GM19238 (cell line): ENCODE measurements around the gene S100A2.

ENCODE experiments used
- DNase-seq: peaks from one replicate; pipeline ENCODE4 v3.0.0; 2011; ENCODE audit warnings: low spot score; ENCODE audit not compliant: insufficient read length

The S100A2 gene

DNA sequence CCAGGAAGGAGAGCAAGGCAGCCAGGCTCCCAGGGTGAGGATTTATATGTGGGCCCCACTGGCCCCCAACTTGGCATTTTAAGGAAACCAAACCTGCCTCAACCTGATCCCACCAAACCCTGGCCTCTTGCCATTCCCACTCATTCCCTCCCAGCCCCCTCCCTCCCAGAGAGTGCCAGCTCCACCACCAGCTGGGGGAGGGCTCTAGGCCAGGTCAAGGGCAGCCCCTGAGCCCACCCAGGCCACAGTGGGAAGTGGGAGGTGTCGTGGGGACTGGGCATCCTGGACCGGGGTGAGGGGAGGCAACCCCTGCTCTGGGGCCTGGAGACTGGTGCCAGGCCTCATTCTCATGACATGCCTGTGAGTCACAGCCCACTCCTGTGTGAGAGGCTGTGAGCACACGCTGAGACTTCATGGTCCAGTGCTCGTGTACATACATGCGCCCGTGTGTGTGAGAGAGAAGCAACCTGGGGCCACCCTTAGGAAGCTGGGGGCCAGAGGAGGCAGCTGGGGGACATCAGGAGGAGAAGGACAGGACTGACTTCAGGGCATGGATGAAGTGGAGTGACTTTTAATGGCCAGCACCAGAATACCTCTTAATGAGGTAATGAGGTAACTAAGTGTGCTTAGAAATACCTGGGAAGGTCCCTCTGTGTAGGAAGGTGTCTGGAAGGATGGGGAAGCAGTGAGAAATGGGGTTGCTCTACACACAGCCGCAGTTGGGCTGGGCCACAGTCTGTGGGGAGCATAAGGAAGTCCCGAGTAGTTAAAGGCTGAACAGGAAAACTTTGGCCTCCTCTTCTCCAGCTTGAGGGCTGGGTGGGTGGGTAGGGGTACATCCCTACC lies at the start of gene S100A2:
Gene S100A2, minus strand, starts transcription at position 316 of the 846 bp plus-strand sequence. CDS start 1,967 bp downstream, outside the sequence.
- no peak for DNase-seq

DNA sequence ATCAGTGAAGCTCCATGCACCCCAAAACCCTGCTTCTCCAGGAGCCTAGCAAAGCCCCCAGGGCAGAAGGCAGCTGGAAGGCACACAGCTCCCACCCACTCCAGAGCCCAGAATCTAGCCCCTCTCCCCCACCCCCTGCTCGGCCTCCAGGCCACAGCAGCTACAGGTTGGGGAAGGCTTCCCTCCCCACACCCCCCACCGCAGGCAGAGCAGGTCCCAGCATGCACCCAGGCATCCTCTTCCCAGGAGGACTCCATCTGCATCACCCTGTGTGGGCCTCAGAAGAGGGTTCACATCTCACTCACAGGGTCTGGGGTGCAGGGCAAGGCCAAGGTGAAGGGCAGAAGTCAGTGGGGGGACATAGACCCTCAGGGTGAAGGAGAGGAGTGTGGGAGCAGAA lies 49.8 kb upstream of the S100A2 start:
- no peak for DNase-seq

DNA sequence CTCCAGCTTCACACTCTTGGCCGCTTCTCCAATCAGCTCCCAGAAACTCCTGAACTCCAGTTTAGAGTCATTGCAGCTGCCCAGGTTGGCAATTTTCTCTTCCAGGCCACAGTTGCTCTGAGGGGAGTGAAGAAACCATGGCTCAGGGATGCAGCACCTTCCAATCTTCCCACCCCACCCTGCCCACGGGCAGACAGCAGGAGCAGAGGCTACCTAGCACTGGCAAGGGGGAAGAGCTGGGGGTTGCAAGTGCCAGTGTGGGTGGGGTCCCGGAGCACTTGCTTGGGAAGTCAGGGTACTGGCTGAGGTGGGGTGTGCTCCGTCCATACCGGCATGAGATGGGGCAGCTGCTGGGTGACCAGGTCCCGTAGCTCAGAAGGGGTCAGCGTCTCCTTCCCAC lies 49.3 kb upstream of the S100A2 start:
- DNase-seq, result no peak

DNA sequence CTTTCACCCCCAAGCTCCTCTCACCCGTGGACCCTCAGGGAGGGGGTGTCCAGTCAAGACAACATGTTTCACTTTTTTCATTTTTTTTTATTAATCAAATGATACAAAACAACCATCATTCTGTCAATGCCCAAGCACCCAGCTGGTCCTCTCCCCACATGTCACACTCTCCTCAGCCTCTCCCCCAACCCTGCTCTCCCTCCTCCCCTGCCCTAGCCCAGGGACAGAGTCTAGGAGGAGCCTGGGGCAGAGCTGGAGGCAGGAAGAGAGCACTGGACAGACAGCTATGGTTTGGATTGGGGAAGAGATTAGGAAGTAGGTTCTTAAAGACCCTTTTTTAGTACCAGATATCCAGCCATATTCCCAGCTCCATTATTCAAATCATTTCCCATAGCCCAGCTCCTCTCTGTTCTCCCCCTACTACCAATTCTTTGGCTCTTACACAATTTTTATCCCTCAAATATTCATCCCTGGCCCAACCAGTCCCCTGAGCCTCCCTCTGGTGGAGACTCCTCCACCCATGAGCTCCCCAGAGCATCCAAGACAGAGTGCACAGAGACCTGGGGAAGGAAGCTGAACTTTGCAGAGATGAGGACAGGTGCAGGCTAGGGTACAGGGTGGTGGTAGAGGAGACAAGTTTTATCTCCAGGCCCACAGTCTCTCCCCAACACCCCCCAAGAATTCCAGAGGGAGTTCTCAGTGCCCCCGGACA lies 48.7 kb upstream of the S100A2 start:
- DNase-seq, result no peak

DNA sequence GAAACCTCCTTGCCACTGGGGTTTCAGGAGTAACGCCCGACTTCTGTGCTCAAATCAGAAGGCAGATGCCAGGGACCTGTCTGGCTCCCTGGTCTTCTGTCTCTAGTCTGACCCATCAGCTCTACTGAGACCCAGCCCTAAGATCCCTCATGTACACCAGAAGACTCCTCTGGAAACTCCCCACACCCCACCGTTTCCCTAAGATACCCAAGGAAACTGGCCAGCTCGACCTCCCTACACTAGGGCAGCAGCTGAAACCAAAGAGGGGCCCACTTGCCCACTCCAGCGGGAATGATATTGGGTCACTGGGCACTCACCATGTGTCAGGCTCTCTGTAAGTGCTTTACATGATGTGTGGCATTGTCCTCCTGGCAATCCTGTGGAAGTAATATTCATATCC lies 47.8 kb upstream of the S100A2 start:
- no peak for DNase-seq

DNA sequence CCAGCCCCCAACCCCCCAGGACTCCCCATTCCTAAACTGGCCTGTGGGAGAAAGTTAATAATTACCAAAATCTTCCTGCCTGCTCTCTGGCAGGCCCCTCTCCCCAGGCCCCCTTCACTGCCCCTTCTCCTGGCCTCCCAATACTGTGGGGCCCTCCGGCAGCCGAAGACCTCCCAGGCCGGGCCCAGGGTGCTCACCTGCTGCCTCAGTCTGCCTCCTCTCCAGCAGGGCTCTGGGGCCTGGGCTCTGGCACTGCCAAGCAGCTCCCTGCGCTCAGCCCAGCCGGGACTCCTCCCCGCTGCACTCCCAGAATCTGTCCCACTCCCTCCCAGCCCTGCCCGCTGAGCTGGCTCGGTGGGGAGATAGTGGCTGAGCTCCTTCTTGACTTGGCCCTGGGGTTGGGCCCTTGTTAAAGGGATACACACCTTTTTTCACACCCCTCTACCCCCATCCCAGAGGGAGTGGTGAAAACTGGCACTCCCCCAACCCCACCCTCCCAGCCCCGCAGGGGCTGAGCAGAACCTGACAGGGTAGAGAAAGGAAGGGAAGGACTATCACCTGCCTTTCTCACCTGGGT lies 47.2 kb upstream of the S100A2 start, which contains the start of gene S100A16:
Gene S100A16, minus strand, starts transcription at position 383 of the 577 bp plus-strand sequence. CDS start 4,986 bp downstream, outside the sequence.
- DNase-seq, result no peak

DNA sequence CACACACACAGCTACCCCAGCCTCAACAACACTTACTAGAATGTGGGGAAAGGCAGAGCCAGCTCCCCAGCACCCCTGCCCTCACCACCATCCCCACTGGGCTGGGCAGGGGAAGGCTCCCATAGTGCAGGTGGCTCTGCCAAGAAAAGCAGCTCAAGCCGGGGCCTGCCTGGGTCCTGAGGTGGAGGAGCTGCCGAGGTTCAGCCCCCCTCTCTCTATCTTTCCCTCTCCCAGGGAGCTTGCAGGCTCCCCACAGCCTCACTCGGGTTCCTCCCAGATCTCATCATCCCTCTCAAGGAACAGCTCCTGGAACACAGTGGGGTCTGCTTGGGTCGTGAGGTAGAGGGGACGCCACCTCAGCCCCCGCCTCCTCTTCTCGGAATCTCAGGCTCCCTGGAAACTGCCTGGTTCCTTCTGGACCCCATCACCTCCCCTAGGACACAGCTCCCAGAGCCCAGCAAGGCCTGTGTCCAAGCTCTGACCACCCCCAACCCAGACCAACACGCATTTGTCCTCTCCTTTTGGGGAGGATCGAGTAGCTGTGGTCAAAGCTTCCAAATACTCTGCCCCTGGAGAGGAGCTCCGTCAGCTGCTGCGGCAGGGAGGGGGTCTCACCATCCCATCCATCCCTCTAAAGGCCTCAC lies 46.6 kb upstream of the S100A2 start:
- DNase-seq, result no peak

DNA sequence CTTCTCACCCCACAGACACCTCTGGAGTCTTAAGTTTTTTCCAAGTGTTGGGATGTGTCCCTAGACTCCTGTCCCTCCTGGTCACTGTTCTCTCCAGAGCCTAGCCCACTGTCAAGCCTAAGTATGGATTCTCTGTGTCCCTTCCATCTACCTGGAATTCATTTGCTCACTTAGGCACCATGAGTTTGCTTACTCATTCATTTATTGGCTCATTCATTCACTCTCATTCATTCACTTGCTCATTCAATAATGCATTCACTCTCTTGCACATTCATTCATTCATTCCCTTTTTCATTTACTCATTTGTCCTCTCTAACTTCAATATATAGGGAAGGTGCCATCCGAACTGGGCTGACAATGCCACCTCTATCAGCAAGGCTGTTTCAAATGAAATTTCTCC lies 45.7 kb upstream of the S100A2 start:
- DNase-seq, result no peak

DNA sequence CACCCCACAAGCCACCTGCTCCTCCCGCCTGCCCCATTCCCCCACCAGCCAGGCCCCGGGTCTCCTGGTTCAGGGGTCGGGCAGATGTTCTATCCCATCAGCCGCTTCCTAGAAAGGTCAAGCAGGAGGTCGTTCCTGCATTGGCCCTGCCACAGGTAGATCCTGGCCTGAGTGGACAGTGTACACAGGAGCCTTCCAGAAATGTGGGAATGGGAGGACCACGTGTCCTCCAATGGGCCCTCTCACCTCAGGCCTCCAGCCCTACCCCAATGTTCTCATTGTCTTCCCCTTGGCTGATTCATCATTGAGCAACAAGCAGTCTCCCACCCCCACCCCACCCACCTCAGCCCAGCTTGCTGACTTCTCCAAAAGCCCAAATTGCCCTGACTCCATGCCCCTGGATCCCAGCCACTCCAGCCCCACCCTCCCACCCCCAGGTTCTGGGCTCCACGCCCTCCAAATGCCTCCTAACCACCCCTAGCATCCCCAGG lies 45.2 kb upstream of the S100A2 start:
- DNase-seq, result no peak

DNA sequence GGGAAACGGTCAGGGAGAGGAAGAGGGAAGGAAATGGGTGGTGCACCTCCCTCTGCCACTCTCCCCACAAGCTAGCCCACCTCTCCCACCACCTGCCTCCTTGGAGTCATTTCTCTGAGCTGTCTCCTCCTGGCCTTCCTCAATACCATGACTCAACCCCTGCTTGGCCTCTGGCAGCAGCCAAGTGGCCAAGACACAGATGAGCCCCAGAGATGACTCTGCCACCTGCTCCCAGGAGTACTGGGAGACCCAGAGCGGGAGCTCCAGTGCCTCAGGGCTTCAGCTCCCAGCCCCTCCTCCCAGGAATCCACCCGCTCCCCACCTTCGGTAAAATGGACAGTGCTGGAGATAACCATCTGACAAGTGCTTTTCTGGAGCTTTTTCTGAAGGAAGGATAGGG lies 44.7 kb upstream of the S100A2 start:
- DNase-seq, result no peak

DNA sequence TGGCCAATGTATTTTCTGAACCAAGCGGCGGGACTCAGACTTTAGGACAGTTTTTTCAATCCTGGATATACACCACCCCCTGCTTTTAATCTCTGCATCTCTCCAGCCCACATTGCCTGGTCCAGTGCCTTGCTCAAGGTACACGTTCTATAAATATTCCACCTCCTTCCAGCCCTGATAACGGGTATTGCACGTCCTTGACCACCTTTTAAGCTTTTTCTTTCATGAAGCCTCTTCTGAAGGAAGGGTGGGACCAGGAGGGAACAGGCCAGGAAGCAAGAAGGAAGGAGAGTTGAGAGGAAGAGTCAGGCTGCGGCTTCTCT lies 43.9 kb upstream of the S100A2 start:
- DNase-seq, result no peak

DNA sequence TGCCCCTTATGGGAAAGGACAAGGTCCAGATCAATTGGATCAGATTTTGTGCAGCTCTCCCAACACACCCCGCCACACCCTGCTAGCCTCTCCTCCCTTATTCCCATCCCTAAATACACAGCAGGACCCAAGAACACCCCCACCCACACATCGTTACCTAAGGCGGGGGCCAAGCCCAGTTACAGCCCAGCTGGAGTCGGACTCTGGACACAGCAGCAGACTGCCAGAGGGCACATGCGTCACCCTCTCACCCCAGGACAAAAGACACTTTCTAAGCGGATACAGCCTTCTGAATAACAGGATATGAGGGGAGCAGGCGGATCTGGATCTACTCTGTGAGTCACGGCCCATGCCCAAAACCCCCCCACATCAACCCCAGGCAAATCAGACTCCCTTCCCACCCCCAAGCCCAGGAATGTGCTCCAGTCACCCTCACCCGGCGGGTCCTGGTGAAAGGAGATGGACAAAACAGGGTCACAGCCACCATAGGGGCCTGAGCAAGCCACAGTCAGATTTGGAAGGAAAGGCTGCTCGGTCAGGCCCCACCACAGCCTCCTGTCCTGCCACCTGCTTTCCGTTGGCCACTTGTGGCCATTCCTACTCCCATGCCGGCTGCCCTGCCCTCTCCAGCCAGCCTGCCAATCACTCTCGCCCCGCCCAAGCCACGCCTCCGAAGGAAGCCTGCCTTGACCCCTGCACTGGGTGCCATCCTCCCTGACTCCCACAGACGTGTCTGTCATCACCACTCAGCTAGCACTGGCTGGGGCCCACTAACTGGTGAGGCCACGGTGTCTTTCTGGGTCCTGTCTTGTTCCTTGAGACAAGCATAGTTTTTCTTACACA lies 43.3 kb upstream of the S100A2 start:
- DNase-seq, result no peak

DNA sequence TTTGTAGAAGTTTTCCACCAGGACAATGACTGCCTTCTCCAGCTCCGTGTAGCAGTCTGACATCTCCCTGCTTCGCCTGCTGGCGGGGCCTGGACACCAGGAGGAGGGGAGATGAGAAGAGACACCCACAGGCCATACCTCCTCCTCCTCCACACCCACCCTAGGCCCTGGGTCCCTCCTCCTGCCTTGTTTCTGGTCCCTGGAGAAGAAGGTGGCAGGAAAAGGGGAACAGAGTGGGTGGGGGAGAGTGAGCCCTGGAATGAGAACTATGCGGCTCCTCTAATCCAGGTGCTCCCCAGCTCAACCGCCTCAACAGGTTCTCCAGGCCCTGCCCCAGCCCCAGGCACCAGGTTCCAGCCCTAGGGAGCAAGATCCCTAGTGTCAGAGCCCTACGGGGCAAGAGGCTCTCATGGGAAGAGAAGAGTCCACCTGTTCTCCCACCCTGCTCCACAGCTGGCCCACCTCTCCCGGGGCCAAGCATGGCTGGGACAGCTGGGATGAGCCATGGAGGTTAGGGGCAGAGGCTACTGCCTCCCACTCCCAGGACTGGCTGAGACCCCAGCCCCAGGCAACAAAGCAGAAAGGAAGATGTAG lies 42.5 kb upstream of the S100A2 start:
- no peak for DNase-seq

DNA sequence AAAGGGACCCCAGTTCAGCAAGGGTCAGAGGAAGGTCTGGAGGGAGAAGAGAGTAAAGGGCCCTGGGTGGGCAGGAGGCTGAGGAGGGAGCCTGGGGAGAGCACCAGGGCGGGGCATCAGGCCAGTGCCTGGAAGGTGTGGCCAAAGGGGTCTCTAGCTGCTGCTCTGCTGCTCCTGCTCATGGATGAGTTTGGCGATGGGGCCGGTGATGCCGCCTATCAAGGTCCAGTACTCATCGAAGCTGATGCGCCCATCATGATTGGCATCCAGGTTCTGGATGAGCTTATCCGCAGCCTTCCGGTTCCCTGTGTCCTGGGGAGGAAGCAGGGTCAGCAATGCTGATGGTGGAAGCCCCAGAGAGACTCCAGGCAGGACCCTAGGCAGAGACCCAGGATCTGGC lies 41.7 kb upstream of the S100A2 start:
- no peak for DNase-seq

DNA sequence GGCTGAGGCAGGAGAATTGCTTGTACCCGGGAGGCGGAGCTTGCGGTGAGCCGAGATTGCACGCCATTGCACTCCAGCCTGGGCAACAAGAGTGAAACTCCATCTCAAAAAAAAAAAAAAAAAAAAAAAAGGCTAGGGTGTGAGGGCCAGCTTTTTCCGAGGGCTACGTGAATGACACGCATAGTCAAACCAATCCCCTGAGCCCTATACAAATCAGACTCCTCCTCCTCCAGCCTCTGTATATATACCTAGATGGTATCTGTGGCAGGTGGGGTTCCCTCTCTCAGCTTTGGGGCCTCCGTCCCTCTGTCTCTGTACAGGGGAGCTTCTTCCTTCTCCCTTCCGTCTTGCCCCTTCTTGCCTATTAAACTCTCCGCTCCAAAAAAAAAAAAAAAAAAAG lies 40.5 kb upstream of the S100A2 start:
- no peak for DNase-seq

DNA sequence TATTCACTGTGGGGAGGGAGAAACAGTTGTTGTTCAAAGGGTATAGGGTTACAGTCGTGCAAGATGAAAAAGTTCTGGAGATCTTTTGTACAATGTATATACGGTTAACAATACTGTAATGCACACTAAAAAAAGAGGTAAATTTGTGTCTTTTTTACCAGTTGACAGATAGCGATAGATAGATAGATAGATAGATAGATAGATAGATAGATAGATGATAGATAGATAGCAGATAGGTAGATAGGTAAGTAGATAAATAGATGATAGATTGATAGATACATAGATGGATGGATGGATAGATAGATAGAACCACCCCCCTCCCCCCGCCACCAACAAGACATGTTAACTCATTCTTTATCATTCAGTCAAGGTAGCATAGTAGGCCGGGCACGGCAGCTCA lies 37.1 kb upstream of the S100A2 start:
- DNase-seq, result no peak

DNA sequence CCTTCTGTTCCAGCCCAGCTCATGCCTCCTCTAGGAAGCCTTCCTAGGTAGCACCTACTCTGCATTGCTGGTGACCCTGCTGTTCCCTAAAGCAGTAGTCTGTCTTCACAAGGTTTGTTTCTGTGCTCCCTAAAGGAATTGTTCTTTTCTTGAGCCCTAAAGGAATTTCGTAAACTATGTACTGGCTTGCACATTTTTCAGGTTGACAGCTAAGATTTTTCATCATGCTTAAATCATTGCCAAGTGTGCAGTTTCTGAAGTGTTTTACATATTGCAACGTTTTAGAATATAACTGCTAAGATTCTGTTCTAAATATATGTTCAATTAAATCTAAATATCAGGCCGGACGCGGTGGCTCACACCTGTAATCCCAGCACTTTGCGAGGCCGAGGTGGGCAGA lies 34.2 kb upstream of the S100A2 start:
- no peak for DNase-seq

DNA sequence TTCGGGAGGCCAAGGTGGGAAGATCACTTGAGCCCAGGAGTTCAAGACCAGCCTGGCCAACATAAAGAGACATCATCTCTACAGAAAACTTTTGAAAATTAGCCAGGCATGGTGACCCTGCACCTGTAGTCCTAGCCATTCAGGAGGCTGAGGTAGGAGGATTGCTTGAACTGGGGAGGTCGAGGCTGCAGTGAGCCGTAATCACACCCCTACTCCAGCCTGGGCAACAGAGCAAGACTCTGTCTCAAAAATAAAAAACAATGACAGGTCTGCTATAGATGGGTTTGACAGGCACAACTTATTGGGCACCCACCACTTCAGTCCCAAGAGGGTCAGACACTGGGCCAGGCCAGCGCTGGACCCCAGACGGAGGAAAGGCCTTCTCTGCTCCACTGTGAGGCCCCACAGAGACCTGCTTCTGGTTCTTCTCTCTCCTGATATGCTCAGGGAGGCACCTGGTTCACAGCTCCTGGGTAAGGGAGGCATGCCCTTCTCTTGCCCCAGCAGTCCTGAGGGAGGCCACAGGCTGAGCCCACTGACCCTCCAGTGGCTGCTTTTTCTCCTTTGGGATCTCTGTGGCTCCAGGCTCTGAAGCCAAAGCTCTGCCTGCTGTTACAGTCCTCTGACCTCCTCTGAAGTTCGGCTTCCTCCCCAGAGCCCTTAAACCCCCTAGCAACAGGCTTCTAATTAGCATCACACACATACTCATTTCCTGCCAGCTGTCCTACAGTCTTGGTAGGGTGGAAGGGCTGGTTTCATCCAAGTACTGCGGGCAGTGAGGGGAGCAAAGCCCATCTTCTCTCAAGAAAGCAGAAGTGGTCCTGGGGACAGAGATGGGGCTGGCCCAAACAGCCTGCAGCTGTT lies 32.9 kb upstream of the S100A2 start:
- peak; percentile 88 for DNase-seq

DNA sequence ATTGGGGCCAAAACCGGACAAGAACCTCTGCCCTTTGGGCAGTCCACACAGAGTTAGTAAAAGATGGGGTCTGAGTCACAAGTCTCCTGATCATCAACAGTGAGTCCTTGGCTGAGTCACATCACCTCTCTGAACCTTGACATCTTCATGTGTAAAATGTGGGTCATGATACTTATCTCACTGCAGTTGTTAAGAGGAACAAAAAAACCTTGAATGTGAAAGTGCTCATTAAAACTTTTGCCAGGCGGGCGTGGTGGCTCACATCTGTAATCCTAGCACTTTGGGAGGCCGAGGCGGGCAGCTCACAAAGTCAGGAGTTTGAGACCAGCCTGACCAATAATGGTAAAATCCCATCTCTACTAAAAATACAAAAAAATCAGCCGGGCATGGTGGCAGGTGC lies 31.6 kb upstream of the S100A2 start:
- no peak for DNase-seq

DNA sequence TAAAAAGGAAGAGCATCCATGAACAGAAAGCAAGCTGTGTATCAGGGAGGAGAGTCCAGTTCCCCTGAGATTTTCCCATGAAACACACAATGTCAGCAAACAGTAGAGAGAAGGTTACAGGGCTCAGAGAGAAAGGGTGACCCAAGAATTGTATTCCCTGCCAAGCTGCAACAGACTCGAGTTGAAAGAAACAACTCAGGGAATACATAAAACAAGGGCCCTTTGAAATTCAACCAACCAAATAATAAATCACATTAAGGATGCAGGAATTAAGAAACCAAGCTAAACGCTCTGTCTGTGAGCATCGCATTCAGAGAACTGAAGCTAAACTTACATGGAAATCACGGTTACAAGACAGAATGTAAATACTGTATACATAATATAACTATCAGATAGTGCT lies 27.1 kb upstream of the S100A2 start:
- no peak for DNase-seq
